A549 (cell line): ENCODE measurements around the gene TFDP3.

Source experiments
- CBX2 ChIP-seq: fragments of 200-600 bp; sonication (generic); IDR thresholded peaks from 2 replicates; pipeline ENCODE4 v1.6.1; 2016; ENCODE audit warnings: low read depth, mild to moderate bottlenecking, borderline replicate concordance
- HOXA7 ChIP-seq: fragments of 250-450 bp; sonication (Bioruptor Pico); IDR thresholded peaks from 2 replicates; pipeline ENCODE4 v1.5.0; 2020; ENCODE audit warnings: mild to moderate bottlenecking, moderate library complexity
- KDM1A ChIP-seq: fragments of 200-600 bp; sonication (generic); IDR thresholded peaks from 2 replicates; pipeline ENCODE4 v1.6.1; 2016; ENCODE audit warnings: low read depth, mild to moderate bottlenecking
- POLR2A ChIP-seq: IDR thresholded peaks from 2 replicates; pipeline ENCODE4 v1.6.1; 2012; ENCODE audit warnings: mild to moderate bottlenecking, low read length
- TF ChIP-seq, protein P1 (sequence below): fragments of >200 bp; sonication (Bioruptor Twin); formaldehyde crosslinking; IDR thresholded peaks from 3 replicates; pipeline ENCODE4 v1.5.1; 2016
- TF ChIP-seq, protein P2 (sequence below): fragments of 200-600 bp; sonication (generic); IDR thresholded peaks from 2 replicates; pipeline ENCODE4 v1.6.1; 2016; ENCODE audit warnings: antibody characterized with exemption, mild to moderate bottlenecking, moderate library complexity
- TF ChIP-seq, protein P3 (sequence below): IDR thresholded peaks from 2 replicates; pipeline ENCODE4 v1.6.1; 2012

DNA sequence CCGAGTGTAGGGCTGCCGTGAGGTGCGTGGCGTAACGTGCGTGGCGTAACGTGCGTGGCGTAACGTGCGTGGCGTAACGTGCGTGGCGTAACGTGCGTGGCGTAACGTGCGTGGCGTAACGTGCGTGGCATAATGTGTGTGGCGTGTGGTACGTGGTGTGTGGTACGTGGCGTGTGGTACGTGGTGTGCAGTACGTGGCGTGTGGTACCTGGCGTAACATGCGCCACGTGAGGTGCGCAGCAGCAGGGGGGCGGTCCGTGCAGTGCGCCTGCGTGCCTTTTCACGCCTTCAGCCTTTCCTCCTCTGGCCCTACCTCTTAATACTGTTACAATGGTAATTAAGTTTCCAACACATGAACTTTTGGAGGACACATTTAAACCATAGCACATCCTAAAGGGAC lies at the start of gene TFDP3:
- TF ChIP-seq, protein P1, sequence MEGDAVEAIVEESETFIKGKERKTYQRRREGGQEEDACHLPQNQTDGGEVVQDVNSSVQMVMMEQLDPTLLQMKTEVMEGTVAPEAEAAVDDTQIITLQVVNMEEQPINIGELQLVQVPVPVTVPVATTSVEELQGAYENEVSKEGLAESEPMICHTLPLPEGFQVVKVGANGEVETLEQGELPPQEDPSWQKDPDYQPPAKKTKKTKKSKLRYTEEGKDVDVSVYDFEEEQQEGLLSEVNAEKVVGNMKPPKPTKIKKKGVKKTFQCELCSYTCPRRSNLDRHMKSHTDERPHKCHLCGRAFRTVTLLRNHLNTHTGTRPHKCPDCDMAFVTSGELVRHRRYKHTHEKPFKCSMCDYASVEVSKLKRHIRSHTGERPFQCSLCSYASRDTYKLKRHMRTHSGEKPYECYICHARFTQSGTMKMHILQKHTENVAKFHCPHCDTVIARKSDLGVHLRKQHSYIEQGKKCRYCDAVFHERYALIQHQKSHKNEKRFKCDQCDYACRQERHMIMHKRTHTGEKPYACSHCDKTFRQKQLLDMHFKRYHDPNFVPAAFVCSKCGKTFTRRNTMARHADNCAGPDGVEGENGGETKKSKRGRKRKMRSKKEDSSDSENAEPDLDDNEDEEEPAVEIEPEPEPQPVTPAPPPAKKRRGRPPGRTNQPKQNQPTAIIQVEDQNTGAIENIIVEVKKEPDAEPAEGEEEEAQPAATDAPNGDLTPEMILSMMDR: no peak
- TF ChIP-seq POLR2A (no peak), CBX2 (no peak), KDM1A (no peak), HOXA7 (no peak)
- TF ChIP-seq, protein P2, sequence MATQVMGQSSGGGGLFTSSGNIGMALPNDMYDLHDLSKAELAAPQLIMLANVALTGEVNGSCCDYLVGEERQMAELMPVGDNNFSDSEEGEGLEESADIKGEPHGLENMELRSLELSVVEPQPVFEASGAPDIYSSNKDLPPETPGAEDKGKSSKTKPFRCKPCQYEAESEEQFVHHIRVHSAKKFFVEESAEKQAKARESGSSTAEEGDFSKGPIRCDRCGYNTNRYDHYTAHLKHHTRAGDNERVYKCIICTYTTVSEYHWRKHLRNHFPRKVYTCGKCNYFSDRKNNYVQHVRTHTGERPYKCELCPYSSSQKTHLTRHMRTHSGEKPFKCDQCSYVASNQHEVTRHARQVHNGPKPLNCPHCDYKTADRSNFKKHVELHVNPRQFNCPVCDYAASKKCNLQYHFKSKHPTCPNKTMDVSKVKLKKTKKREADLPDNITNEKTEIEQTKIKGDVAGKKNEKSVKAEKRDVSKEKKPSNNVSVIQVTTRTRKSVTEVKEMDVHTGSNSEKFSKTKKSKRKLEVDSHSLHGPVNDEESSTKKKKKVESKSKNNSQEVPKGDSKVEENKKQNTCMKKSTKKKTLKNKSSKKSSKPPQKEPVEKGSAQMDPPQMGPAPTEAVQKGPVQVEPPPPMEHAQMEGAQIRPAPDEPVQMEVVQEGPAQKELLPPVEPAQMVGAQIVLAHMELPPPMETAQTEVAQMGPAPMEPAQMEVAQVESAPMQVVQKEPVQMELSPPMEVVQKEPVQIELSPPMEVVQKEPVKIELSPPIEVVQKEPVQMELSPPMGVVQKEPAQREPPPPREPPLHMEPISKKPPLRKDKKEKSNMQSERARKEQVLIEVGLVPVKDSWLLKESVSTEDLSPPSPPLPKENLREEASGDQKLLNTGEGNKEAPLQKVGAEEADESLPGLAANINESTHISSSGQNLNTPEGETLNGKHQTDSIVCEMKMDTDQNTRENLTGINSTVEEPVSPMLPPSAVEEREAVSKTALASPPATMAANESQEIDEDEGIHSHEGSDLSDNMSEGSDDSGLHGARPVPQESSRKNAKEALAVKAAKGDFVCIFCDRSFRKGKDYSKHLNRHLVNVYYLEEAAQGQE: no peak
- TF ChIP-seq, protein P3, sequence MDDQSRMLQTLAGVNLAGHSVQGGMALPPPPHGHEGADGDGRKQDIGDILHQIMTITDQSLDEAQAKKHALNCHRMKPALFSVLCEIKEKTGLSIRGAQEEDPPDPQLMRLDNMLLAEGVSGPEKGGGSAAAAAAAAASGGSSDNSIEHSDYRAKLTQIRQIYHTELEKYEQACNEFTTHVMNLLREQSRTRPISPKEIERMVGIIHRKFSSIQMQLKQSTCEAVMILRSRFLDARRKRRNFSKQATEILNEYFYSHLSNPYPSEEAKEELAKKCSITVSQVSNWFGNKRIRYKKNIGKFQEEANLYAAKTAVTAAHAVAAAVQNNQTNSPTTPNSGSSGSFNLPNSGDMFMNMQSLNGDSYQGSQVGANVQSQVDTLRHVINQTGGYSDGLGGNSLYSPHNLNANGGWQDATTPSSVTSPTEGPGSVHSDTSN: no peak
